Stimulated activated naive CD8-positive, alpha-beta T cell treated with anti-CD3 and anti-CD28 coated beads, Interleukin-15, amount 100 ng/mL, for 72 hours (primary cell): ENCODE data around the gene MELTF.
"Not testable (repeated sequence)": the region's sequence is repeated elsewhere in the genome, so short reads cannot be mapped to it uniquely, and the experiment has no call there.

ENCODE experiments used
- ATAC-seq: fragments of 150-1000 bp; cut with Tn5 transposase; 2 replicates; pipeline ENCODE4 v1.10.0; 2021; ENCODE audit warnings: mild to moderate bottlenecking, moderate library complexity
- DNase-seq, 2 donors: peaks; one replicate each; pipeline ENCODE4 v3.0.0; 2021 to 2022
- H3K27ac Mint-ChIP-seq, 2 donors: one replicate each; pipeline ENCODE4 v1.8.0; 2022; ENCODE audit warnings: mild to moderate bottlenecking in 2 of 2, mixed read lengths in 2 of 2, moderate library complexity in 2 of 2
- H3K27me3 Mint-ChIP-seq: one replicate; pipeline ENCODE4 v1.8.0; 2022; ENCODE audit warnings: mixed read lengths
- H3K4me1 Mint-ChIP-seq: one replicate; pipeline ENCODE4 v1.8.0; 2022; ENCODE audit warnings: mild to moderate bottlenecking, mixed read lengths
- H3K4me3 Mint-ChIP-seq, 2 donors: one replicate each; pipeline ENCODE4 v1.8.0; 2022; ENCODE audit warnings: mild to moderate bottlenecking in 2 of 2, mixed read lengths in 2 of 2, moderate library complexity in 1 of 2
- H3K9me3 Mint-ChIP-seq, 2 donors: one replicate each; pipeline ENCODE4 v1.8.0; 2022; ENCODE audit warnings: mixed read lengths in 2 of 2

Gene MELTF

DNA sequence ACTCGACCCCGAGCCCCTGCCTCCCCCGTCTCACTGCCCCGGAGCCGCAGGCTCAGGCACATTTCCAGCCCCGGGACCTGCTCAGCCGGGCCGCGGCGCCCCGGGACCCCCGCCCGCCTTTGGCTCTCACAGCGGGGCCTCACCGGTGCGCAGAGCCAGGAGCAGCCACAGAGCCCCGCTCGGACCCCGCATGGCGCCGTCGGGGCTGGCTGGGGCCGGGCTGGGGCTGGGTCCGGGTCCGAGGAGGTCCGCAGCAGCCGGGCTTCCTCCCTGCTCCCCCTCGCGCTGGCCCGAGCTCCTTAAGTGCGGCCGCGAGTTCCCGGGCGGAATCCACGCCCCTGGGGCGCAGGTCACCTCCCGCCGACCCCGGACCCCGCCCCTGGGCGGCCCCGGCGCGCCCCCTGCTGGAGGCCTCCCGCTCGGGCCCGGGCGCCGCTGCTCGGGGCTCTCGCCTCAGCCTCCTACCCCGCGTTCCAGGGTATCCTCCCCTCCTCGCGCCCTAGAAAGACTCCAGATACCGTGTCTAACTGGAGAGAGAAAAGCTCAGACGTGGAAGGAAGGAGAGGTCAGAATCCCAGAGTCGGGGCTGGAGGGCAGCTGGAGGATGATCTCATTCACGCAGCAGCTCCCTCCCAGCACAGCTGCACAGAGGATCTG lies at the start of gene MELTF:
MELTF (minus strand) TSS at position 307 of the 657 bp plus-strand sequence; CDS start at position 192, 115 bp downstream.
- no peaks in the 10 kb centered on the region for H3K9me3 Mint-ChIP-seq
- H3K4me3 Mint-ChIP-seq = peak within 1 kb of the TSS; percentile 84
- peaks cover 33% of the 10 kb centered on the region for H3K27me3 Mint-ChIP-seq
- DNase-seq = peak; percentile 72 to 86
- H3K27ac Mint-ChIP-seq = peak within 1 kb of the TSS; percentile 40 to 71
- peak; percentile 90 for ATAC-seq
- peaks cover 9% of the 10 kb centered on the region for H3K4me1 Mint-ChIP-seq

DNA sequence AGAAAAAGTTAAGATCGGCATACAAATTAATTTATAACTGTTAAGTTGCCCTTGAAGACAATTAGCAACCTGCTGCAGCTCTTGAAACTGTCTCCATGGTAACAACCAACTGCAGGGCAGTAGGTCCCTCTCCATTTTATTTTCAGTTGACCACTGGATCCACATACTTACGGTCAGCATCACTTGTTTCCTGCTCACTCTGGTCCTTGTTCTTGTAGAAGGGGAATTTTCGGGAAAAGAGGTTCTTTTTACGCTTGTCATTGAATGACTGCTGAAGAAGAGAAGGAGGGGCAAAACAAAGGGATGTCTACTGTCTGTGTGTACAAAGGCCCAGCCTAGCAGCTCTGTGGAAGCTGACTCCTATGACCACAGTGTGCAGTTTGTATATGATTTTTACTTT lies 46.8 kb upstream of the MELTF start:
- H3K27me3 Mint-ChIP-seq = no peaks in the 10 kb centered on the region
- ATAC-seq (no peak), DNase-seq (no peak)
- no peak overlapping the region for H3K27ac Mint-ChIP-seq
- no peak overlapping the region for H3K4me3 Mint-ChIP-seq
- H3K4me1 Mint-ChIP-seq = no peaks in the 10 kb centered on the region
- no peaks in the 10 kb centered on the region for H3K9me3 Mint-ChIP-seq

DNA sequence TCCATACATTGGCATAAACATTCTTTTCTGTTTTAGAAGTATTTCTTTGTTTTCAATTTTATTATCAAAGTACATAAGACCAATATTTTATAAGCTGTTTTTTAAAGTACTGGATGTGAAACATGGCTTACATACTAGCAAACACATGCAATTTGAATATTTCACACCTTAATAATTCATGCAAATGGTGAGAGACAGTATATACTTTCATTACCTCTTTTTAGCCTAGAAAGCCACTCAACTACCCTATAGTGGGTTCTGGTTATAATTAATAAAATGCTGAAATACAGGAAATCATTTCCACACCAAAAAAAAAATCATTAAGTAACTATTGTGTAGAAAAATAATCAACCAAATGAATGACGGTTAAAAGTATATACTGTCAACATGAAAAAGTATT lies 38.5 kb upstream of the MELTF start:
- H3K27ac Mint-ChIP-seq = no peak overlapping the region
- no peaks in the 10 kb centered on the region for H3K4me1 Mint-ChIP-seq
- ATAC-seq (no peak), DNase-seq (no peak)
- no peak overlapping the region for H3K4me3 Mint-ChIP-seq
- H3K9me3 Mint-ChIP-seq = no peaks in the 10 kb centered on the region
- H3K27me3 Mint-ChIP-seq = no peaks in the 10 kb centered on the region

DNA sequence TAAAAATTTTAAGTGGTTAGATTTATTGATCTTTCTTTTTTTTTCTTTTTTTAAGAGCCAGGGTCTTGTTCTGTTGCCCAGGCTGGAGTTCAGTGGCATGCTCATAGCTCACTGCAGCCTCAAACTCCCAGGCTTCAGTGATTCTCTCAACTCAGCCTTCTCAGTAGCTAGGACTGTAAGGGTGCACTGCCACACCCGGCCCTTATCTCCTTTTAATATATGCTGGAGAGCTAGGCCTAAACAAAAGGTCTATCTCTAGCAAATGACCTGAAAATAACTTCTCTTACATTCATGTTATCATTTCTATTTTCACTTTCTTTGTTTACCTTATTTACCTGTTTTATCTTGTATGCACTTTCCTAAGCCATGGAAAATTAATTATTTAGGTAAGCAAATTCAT lies 35.2 kb upstream of the MELTF start:
- Mint-ChIP-seq H3K27me3 (no peaks in the 10 kb centered on the region), H3K27ac (peak overlapping the region in 1 of 2 donors; percentile 70), H3K9me3 (no peaks in the 10 kb centered on the region), H3K4me1 (no peaks in the 10 kb centered on the region), H3K4me3 (no peak overlapping the region)
- DNase-seq (no peak), ATAC-seq (no peak)

DNA sequence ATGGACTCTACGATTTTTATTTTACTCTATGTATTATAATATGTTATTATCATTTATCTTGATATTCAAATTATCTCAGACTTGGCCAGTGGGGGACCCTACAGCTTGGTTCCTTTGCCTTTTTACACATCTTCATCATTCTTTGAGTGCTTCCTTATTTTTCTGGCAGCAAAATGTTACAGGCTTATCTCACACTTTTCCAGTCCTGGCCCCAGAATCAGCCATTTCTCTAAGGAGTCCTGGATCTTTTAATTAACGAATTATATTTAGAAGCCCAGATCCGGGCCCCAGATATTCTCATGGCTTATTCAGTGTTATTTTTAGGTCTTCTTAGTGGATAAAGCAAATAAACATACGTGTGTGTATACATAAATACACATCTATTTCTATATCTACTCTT lies 32.8 kb upstream of the MELTF start:
- Mint-ChIP-seq H3K27ac (no peak overlapping the region), H3K9me3 (no peaks in the 10 kb centered on the region), H3K4me1 (no peaks in the 10 kb centered on the region), H3K27me3 (no peaks in the 10 kb centered on the region), H3K4me3 (no peak overlapping the region)
- DNase-seq (no peak), ATAC-seq (no peak)

DNA sequence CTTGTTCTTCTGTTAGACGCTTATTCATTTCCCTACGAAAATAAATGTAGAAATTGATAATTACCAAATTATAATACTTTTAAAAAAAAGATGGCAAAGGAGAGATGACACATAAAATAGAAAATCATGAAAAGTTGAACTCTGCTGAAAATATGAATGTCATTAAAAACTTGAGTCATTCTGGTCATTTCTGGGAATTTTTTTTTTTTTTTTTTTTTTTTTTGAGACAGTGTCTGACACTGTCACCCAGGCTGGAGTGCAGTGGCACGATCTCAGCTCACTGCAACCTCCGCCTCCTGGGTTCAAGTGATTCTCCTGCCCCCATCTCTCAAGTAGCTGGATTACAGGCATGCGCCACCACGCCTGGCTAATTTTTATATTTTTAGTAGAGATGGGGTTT lies 22.0 kb upstream of the MELTF start:
- H3K4me1 Mint-ChIP-seq = peaks cover 12% of the 10 kb centered on the region
- not testable (repeated sequence) for H3K4me3 Mint-ChIP-seq, H3K9me3 Mint-ChIP-seq, H3K27me3 Mint-ChIP-seq, ATAC-seq, DNase-seq
- H3K27ac Mint-ChIP-seq = peak overlapping the region in 1 of 2 donors; percentile 19

DNA sequence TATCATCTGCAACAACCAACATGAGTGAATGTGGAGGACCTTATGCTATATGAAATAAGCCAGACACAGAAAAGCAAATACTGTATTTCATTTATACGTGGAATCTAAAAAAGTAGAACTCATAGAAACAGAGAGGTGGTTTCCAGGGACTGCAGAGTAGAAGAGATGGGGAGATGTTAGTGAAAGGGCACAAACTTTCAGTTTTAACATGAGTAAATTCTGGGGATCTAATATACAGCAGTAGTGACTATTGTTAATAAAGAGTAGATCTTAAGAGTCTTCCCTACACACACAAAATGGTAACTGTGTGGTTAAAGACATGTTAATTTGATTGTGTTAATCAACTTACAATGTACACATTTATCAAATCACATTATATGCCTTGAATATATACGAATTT lies 20.9 kb upstream of the MELTF start:
- no peak overlapping the region for H3K27ac Mint-ChIP-seq
- H3K4me3 Mint-ChIP-seq = no peak overlapping the region
- no peak for ATAC-seq

DNA sequence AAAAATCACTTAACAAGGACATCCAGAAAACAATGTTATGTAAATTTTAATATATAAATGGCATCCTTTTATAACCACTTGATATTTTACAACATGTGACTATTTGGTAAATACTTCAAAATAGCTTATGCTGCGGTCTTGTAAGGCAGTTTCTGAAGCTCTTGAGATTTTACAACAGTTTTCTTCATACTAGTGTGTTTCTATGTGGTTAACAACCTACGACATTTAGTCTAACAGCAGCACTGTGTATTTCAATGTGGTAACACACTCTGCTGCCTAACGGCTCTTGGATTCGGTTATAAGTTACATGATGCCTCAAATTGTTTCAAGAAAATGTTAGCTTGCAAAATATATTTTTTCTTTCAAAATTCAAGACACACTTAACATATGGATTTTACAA lies 12.9 kb upstream of the MELTF start:
- Mint-ChIP-seq H3K27ac (no peak overlapping the region), H3K27me3 (no peaks in the 10 kb centered on the region), H3K4me3 (no peak overlapping the region), H3K9me3 (no peaks in the 10 kb centered on the region), H3K4me1 (no peaks in the 10 kb centered on the region)
- DNase-seq = no peak
- ATAC-seq = no peak

More for the DNA sequence above, 20.9 kb upstream of the MELTF start:
- H3K27me3 Mint-ChIP-seq = no peaks in the 10 kb centered on the region
- no peaks in the 10 kb centered on the region for H3K9me3 Mint-ChIP-seq
- no peak for DNase-seq
- peaks cover 12% of the 10 kb centered on the region for H3K4me1 Mint-ChIP-seq

DNA sequence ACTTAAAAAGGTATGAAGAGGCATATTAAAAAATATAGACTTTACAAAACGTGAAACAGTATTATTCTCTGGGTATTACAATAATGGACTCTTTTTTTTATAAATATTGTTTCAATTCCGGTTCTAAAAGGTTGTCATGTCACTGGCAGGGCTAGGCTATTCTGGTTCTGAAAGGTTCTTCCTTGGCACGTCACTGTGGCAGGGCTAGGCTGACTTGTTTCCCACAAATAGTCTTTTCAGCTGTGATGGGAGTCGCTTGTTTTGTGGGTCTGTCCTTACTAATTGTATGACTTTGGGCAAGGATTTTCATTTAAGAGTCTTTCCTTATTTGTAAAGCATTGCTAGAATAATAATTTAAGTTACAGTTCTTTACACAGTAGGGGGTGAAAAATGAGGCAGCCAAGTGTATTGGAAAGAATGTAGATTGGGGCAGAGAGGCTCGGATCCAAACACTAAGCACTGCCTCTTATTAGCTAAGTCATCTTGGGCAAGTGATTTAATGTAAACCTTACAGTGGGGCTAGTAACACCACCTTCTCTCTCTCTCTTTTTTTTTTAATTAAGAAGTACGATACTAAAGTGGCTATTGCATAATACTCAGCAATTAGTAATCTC lies 12.4 kb upstream of the MELTF start:
- ATAC-seq (no peak), DNase-seq (no peak)
- peak overlapping the region; percentile 26 to 48 for H3K27ac Mint-ChIP-seq
- no peaks in the 10 kb centered on the region for H3K4me1 Mint-ChIP-seq
- H3K9me3 Mint-ChIP-seq = no peaks in the 10 kb centered on the region
- no peaks in the 10 kb centered on the region for H3K27me3 Mint-ChIP-seq
- no peak overlapping the region for H3K4me3 Mint-ChIP-seq

DNA sequence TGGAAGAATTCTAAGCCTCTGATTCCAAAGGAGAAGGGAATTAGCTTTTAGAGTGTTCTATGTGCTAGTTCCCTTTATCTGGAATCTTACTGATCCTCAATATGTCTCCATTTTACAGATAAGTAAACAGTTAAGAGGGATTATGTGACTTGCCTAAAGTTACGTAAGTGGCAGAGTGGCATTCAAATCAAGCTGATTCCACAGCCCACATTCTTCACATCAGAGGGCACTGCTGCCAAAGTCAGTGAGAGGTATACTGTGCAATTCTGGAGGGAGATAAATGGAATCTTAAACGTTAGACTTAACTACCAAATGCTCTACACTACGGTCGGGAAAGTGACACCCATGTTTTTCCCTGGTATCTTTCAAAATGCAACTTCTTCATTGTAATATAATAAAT lies 11.0 kb upstream of the MELTF start:
- ATAC-seq (no peak), DNase-seq (no peak)
- no peak overlapping the region for H3K27ac Mint-ChIP-seq
- no peaks in the 10 kb centered on the region for H3K4me1 Mint-ChIP-seq
- H3K4me3 Mint-ChIP-seq = no peak overlapping the region
- H3K27me3 Mint-ChIP-seq = no peaks in the 10 kb centered on the region
- no peaks in the 10 kb centered on the region for H3K9me3 Mint-ChIP-seq

DNA sequence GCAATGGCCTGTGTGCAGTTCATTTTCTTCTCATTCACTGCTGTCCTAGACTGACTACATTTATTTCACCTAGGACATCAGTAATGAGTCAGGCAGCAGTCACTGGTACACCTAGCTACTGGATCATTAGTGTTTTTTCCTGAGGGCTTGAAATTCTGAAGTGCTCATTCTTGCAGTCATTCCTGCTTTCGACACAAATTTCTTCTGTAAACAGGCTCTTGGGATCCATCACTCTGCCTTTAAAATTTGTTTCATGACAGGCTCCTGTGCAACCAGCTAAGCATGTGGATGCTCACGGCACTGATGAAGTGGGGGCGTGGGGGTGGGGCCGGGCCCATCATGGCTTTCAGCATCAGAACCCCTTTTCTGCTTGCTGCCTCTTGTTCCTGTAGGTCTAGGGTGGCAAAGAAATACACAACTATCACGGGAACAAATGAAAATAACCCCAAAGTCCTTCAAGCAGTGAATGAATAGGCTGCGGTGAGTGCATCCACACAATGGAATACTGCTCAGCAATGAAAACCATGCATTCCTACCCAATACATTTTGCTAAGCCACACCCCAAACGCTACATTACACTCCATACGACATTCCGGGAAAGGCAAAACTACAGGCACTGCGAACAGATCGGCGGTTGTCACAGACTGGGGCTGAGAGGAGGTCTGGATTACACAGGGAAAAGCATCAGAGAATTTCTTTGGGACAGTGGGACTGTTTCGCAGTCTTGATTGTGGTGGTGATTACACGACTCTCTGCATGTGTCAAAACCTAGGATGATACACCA lies 9.3 kb upstream of the MELTF start:
- H3K27me3 Mint-ChIP-seq = no peaks in the 10 kb centered on the region
- ATAC-seq (no peak), DNase-seq (no peak)
- no peaks in the 10 kb centered on the region for H3K4me1 Mint-ChIP-seq
- peaks cover 0 to 4% of the 10 kb centered on the region in 2 donors for H3K9me3 Mint-ChIP-seq
- H3K4me3 Mint-ChIP-seq = no peak overlapping the region
- H3K27ac Mint-ChIP-seq = peak overlapping the region in 1 of 2 donors; percentile 65

DNA sequence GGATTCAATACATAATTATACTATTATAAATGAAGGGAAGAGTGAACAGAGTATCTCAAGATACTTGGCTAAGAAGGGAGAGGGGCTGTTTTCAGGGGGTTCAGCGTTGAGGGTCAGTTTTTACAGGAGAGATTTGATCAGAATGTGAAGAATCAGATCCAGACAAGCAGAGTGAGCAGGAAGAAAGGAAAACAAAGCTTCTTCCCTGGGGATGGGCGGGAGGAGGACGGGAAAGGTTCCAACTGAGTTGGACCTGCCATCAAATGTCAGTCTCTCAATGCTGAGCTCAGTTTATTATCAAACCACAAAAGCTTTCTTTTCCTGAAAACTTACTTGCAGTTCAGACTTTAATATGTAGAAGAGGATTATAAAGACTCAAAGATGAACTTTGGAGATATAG lies 6.0 kb upstream of the MELTF start:
- DNase-seq = no peak
- ATAC-seq = no peak
- Mint-ChIP-seq H3K4me1 (no peaks in the 10 kb centered on the region), H3K27me3 (peaks cover 15% of the 10 kb centered on the region), H3K4me3 (no peak overlapping the region), H3K27ac (no peak overlapping the region), H3K9me3 (peaks cover 0 to 4% of the 10 kb centered on the region in 2 donors)

DNA sequence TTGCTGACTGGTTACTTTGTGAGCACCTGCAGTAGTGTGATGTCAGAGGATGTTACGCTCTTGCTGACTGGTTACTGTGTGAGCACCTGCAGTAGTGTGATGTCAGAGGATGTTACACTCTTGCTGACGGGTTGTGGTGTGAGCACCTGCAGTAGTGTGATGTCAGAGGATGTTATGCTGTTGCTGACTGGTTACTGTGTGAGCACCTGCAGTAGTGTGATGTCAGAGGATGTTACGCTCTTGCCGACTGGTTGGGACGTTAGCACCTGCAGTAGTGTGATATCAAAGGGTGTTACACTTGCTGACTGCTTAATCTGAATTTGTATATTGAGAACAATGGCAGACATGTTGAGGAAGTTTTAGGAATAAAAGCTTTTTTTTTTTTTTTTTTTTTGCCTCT lies 5.2 kb upstream of the MELTF start:
- not testable (repeated sequence) for H3K4me3 Mint-ChIP-seq, ATAC-seq, H3K9me3 Mint-ChIP-seq, H3K4me1 Mint-ChIP-seq, DNase-seq
- Mint-ChIP-seq H3K27me3 (peaks cover 23% of the 10 kb centered on the region), H3K27ac (peak overlapping the region in 1 of 2 donors; percentile 56)

DNA sequence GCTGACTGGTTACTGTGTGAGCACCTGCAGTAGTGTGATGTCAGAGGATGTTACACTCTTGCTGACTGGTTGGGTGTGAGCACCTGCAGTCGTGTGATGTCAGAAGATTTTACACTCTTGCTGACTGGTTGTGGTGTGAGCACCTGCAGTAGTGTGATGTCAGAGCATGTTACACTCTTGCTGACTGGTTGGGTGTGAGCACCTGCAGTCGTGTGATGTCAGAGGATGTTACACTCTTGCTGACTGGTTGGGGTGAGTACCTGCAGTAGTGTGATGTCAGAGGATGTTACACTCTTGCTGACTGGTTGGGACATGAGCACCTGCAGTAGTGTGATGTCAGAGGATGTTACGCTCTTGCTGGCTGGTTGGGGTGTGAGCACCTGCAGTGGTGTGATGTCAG lies 4.1 kb upstream of the MELTF start:
- not testable (repeated sequence) for H3K9me3 Mint-ChIP-seq, DNase-seq, H3K27ac Mint-ChIP-seq, H3K4me1 Mint-ChIP-seq, ATAC-seq, H3K4me3 Mint-ChIP-seq
- H3K27me3 Mint-ChIP-seq = peaks cover 32% of the 10 kb centered on the region

DNA sequence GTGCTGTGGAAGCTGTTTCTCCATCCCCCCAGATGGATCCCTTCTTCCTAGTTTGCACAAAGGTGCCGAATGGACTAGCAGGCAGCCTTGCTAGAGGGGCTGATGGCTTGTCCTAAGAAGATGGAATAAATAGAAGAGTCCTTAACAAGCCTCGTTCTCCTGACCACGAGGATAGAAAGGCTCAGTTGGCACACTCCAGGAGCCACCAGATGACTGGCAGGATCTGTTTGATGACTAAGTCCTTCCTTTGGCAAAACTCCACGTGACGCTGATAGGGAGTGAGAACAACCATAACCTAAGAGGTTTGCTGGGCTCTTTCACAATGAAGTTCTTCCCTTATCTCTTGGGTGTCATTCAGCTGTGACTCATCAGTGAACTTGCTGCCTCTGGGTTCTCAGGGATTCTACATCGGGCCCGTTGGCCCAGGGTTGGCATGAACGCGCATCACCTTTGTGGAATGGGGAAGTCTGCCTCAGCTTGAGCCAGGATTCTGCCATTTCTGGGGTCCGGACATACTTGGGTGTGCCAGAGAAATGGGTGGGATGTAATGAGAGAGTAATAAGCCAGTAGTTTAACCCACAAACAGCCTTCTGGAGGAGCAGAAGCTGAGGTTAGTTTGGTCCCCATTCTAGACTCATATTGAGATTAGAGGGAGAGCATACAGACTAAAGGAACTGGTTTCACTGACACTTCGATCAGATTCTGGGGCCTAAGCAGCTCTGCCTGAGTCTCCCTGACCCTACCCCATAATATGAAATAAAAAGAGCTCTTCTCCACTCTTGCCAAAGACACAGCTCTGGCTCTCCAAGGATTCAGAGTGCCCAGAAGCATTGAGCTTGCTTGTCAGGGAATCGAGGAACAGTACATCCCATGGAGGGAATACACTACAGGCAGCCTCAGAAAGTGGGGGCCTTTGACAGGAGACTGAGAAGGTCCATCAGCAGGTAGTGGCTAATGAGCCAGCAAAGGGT lies 2.0 kb upstream of the MELTF start:
- no peak for DNase-seq
- peaks cover 0 to 4% of the 10 kb centered on the region in 2 donors for H3K9me3 Mint-ChIP-seq
- no peak for ATAC-seq
- no peak overlapping the region for H3K27ac Mint-ChIP-seq
- H3K4me1 Mint-ChIP-seq = peaks cover 9% of the 10 kb centered on the region
- H3K27me3 Mint-ChIP-seq = peaks cover 33% of the 10 kb centered on the region
- no peak overlapping the region for H3K4me3 Mint-ChIP-seq
